Mammary epithelial cell (primary cell): ENCODE results near the gene FBLN2.

Experiments used
- EZH2 ChIP-seq: IDR thresholded peaks from 2 replicates; pipeline ENCODE4 v1.6.1; 2012; ENCODE audit warnings: low read length, inconsistent platforms, borderline replicate concordance
- TF ChIP-seq, protein P1 (sequence below), 2 donors: IDR thresholded peaks in 1 of 2; conservative IDR thresholded peaks in 1 of 2; 2 replicates each; pipeline ENCODE4 v1.5.1; 2011 to 2012; ENCODE audit warnings: inconsistent platforms in 2 of 2, low read length in 2 of 2, mild to moderate bottlenecking in 2 of 2, control low read depth in 1 of 2, low read depth in 1 of 2; ENCODE audit not compliant: insufficient read depth in 1 of 2; ENCODE audit errors: extremely low read depth in 1 of 2

DNA sequence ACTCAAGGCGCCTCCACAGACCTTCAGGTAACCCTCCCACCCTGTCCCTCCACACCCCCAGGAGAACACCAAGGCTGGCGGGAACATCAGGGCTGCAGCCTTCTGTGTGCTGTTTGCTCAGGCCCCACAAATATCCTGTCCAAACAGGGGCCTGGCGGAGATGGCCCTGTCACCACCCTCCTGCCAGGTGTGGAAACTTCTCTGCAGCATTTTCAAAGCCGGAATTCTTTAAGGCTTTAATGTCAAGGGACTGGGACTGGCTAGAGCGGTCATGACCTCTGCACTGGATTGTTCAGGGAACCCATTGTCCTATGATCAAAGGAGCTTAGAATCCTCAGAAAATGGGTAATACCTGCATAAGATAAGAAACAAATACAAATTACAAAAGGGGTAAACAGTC, 46.6 kb downstream of the FBLN2 start:
- TF ChIP-seq, protein P1, sequence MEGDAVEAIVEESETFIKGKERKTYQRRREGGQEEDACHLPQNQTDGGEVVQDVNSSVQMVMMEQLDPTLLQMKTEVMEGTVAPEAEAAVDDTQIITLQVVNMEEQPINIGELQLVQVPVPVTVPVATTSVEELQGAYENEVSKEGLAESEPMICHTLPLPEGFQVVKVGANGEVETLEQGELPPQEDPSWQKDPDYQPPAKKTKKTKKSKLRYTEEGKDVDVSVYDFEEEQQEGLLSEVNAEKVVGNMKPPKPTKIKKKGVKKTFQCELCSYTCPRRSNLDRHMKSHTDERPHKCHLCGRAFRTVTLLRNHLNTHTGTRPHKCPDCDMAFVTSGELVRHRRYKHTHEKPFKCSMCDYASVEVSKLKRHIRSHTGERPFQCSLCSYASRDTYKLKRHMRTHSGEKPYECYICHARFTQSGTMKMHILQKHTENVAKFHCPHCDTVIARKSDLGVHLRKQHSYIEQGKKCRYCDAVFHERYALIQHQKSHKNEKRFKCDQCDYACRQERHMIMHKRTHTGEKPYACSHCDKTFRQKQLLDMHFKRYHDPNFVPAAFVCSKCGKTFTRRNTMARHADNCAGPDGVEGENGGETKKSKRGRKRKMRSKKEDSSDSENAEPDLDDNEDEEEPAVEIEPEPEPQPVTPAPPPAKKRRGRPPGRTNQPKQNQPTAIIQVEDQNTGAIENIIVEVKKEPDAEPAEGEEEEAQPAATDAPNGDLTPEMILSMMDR (conservative IDR thresholded peaks at IDR 0.05 in 1 of 2, IDR thresholded peaks at IDR 0.05 in 1 of 2; ENCODE audit: extremely low read depth in 1 of 2, insufficient read depth in 1 of 2, low read depth in 1 of 2, low read length in 2 of 2), result no peak
- no peak for TF ChIP-seq EZH2
